GM18502 (cell line): ENCODE data around the gene SCYGR2.

Source experiments
- ATAC-seq: cut with Tn5 transposase; IDR thresholded peaks from one replicate; pipeline ENCODE4 v1.9.1; 2021; ENCODE audit warnings: mild to moderate bottlenecking; ENCODE audit not compliant: unreplicated experiment, poor library complexity

Gene SCYGR2

GRCh38 chr2:227610123-227610522 lies 11.4 kb downstream of the SCYGR2 start:
- ATAC-seq = peak; percentile 41

DNA sequence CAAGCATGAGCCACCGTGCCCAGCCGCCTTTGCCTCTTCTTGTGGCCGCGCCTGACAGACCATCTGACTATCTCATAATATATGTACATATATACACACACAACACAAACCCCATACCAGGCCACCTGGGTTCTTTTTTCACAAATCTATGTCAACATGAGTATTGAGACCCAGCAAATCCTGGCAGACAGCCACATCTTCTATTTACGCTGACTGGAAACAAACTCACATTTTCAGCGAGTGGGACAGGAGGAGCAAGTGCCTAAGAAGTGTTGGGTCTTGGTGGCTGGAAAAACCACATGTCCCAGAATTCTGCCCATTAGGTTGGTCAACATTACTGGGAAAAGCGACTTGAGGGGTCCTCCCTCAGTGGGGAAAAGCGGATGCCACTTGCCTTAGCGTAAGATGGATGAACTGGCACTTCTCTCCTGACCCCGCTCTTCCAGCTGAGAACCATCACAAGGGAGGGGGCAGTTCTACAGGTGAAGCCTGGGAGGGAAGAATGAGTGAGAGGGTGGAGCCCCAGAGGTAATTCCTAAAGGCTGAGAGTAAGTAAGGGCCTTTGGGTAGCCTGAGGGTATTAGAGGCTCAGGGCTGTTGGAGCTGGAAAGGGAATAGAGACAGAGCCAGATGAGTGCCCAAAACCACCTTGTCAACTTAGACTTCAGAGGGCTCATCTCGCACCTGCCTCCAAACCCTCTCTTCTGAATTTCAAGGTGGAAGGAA lies 14.0 kb downstream of the SCYGR2 start:
- no peak for ATAC-seq

DNA sequence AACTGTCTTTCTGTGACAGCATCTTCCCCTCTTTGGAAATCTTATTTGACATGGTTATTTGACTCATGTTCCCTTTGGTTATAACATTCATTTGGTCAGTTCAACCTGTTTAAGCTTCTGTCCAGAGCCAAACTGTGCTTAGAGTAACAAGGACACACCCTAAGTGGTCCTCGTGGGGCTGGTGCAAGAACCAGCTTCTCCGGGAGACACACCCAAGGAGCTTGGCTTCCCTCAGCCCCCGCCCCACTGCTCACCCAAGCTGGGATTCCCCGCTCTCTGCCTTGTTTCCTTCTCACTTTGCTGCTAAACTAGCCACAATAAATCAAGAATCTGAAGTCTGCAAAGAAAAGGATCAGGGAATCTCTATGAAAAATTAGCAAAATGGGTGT lies 14.6 kb downstream of the SCYGR2 start:
- no peak for ATAC-seq

GRCh38 chr2:227614246-227614645 lies 15.6 kb downstream of the SCYGR2 start:
- no peak for ATAC-seq

- ATAC-seq = no peak
Measured at GRCh38 chr2:227614740-227615139, 16.0 kb downstream of the SCYGR2 start, which contains the start of gene SCYGR3. Gene SCYGR3 (minus strand): TSS chr2:227614840. CDS start chr2:227614840, 0 bp downstream.

- ATAC-seq = no peak
Measured at GRCh38 chr2:227615181-227615580, 16.5 kb downstream of the SCYGR2 start.

GRCh38 chr2:227615906-227616305 lies 17.2 kb downstream of the SCYGR2 start:
- ATAC-seq = no peak

- ATAC-seq = no peak
Measured at GRCh38 chr2:227616631-227617030, 17.9 kb downstream of the SCYGR2 start.

DNA sequence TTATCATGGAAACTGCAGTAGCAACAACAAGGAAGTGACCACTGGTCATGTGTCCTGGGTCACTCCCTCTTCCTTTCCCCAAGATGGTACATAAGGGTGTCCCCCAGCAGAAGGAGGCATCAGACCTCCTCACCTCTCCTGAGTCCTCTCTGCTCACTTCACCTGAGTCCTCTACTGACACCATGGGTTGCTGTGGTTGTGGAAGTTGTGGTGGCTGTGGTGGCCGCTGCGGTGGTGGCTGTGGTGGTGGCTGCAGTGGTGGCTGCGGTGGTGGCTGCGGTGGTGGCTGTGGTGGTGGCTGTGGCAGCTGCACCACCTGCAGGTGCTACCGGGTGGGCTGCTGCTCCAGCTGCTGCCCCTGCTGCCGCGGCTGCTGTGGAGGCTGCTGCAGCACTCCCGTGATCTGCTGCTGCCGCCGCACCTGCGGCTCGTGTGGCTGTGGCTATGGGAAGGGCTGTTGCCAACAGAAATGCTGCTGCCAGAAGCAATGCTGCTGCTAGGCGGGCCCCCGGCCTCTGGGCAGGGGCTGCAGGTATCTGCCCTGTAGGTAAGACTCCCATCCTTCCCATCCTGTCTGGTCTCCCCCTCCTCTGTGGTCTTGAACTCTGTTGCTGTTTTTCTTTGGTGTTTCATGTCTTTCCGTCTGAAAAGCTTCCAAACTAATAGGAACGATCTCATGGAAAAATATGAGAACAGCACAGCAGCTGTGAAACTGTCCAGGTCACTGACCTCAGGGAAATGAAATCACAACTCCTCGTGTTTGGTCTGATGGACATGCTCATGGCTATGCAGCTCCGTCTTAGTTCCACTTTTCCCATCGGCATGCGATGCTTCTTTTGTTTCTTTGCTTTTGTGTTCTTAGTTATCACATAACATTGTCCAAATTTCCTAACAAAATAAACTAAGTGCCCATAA lies 18.9 kb downstream of the SCYGR2 start, which contains the start of gene SCYGR4:
TSS of gene SCYGR4 (plus strand) at position 183 of the 915 bp plus-strand sequence. CDS start at position 183, 0 bp downstream.
- no peak for ATAC-seq

GRCh38 chr2:227623226-227623625 lies 24.5 kb downstream of the SCYGR2 start:
- ATAC-seq = no peak

DNA sequence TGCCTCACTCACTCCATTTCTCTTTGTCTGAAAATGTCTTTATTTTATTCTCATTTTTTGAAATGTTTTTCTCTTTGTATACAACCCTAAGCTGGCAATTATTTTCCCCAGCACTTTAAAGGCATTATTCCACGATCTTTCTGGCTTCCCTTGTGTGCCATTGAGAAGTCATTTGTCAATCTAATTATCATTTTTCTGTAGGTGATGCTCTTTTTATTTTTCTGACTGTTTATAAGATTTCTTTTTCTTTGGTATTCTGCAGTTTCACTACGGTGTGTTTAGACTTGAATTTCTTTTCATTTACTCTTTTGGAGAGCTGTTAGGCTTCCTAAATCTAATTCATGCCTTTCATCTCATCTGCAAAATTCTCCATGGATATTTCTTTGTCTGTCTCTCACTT lies 26.7 kb downstream of the SCYGR2 start:
- no peak for ATAC-seq

DNA sequence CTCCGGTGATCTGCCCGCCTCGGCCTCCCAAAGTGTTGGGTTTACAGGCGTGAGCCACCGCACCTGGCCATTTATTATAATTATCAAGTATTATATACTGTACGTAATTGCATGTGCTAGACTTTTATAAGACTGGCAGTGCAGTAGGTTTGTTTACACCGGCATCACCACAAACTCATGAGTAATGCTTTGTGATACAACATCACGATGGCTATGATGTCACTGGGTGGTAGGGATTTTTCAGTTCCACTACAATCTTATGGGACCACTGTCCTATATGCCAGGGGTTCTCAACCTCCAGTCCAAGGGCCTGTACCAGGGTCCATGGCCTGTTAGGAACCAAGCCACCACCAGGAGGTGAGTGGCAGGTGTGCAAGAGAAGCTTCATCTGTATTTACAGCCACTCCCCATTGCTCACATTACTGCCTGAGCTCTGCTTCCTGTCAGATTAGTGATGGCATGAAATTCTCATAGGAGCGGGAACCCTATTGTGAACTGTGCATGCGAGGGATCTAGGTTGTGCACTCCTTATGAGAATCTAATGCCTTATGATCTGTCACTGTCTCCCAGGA lies 28.0 kb downstream of the SCYGR2 start:
- ATAC-seq = no peak

GRCh38 chr2:227627769-227628168 lies 29.1 kb downstream of the SCYGR2 start:
- ATAC-seq = peak; percentile 99

DNA sequence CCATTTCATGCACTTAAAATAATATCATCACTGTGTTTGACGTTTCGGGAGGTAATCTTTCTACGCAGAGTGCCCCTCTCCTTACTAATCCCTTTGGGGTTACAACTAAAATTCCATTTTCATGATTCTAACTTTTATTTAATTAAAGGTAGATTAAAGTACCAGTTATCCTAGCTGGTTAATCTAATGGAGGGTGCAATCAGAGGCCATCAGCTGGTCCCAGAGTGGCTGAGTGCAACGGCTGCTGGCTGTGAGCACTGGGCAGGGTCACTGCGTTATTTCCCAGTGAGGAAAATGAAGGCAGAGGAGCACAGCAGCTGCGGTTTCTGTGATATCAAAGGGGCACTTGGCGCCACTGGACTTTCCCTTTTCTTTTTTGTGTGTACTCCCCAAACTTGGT lies 30.7 kb downstream of the SCYGR2 start:
- ATAC-seq = no peak

DNA sequence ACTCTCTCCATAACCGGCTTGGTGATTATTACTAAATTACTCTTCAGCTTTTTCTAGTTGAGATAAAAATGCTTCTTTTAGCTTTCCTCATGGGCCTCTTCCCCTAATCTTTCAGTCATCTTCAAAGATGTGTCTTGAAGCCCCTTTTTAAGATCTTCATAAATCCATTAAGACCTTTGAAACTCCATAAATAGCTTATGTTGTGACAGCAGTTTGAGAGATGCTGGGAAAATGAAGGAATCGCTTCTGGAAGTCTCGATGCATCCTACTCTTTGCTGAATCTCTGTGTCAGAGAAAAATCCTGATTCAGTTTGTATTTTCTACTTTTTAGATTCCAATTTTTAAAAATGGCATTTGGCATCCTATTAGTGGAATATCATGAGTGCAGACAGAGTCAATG lies 31.6 kb downstream of the SCYGR2 start:
- ATAC-seq = no peak

- ATAC-seq = no peak
Measured at GRCh38 chr2:227632827-227633226, 34.1 kb downstream of the SCYGR2 start.

DNA sequence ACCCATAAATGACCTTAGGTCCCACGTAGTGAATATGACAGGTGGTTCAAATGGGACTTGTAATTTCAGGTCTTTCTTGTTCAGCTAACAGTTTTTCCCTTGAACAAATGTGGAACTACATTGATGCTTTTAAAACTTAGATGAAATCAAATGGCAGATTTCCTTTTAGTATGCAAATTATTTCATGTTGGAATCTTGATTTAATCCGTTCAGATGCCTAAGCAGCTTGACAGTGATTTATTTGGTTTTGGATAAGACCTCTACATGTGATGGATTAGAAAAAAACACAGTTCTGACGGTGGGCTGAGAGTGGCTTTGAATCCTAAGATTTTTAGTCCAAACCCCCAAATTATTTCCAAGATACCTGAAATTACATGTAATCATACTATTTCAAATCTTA lies 35.5 kb downstream of the SCYGR2 start:
- no peak for ATAC-seq

GRCh38 chr2:227642656-227643055 lies 44.0 kb downstream of the SCYGR2 start:
- no peak for ATAC-seq

- ATAC-seq = no peak
Measured at GRCh38 chr2:227643990-227644551, 45.4 kb downstream of the SCYGR2 start.
